NCI-H510A treated with DMSO at 0.1 percent for 48 hours (cell line): ENCODE measurements around the gene NCKIPSD.

Experiments used
- DNase-seq: peaks from one replicate; lab custom pipeline; 2025; lab: John Stamatoyannopoulos, UW

NCKIPSD gene

GRCh38 chr3:48647714-48648113 is 38.0 kb downstream of the NCKIPSD start:
- DNase-seq, result no peak

DNA sequence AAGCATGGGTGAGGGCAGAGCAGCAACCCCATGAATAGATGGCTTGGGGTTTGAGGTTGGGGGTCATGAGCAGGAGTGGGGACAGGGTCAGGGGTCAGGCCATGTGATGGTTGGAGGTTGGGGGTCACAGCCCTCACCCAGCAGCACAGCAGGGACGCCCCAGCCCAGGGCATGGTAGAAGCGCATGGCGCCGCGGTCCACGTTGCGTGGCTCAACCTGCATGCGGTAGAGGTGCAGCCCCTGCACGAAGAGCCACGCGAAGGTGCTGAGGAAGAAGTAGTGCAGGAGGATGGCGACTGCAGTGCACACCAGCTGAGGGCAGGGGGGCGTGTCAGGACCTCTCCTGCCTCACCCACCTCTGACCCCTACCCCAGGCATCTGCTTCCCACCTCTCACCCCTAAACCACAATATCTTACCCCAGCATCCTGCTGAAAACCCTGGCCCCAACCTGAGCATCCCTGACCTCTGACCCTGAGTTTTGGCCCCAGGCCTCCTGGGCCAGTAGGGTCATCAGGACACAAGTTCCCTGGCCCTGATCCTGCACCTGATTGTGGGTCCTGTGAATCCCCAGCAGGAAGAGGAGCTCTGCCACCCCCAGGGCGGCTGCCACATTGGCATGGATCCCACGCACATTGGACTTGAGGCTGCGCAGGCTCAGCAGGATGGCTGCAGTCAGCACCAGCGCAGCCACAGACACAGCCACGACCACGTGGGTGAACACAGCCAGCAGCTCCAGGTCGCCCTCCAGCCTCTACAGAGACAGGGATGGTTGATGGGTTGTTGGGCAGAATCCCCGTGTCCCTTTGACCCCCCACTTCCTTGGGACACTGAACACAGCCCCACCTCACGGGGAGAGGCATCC is 40.6 kb downstream of the NCKIPSD start:
- no peak for DNase-seq

GRCh38 chr3:48642605-48643004 is 43.1 kb downstream of the NCKIPSD start:
- no peak for DNase-seq

DNA sequence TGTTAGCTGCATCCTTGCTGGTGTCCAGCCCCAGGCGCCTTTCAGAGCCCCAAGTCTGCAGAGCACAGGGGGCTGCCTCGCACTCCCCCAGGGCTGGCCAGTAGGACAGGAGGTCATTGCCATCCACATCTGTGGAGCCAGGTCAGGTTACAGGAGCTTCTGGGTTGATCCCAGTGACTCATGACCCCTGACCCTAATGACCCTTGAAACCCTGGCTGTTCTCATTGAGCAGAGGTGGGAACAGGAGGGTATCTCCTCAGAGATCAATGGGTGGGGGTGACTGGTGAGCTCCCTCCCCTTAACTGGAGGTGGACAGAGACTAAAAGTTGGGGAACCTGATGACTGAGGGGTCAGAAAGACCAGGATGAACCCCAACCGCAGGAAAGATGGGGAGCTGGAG is 44.3 kb downstream of the NCKIPSD start:
- no peak for DNase-seq

GRCh38 chr3:48639944-48640606 is 45.6 kb downstream of the NCKIPSD start:
- DNase-seq, result no peak

DNA sequence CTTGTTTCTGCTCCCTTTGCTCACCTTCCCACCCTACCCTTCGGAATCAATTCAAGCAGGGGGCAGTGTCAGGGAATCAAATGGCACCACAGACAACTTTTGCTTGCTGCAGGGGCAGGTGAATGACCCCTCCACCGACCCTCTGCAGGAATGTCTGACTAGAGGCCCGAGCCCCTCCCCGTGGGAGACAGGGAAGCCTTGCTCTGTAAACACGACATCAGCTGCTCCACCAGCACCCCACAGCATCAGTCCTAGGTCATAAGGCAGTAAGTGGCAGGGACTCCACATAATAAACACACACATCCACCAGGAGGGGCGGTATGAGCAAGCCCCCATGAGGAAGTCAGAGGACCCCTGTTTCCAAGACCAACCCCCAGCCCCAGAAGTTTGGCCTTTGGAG is 48.4 kb downstream of the NCKIPSD start:
- DNase-seq, result no peak

DNA sequence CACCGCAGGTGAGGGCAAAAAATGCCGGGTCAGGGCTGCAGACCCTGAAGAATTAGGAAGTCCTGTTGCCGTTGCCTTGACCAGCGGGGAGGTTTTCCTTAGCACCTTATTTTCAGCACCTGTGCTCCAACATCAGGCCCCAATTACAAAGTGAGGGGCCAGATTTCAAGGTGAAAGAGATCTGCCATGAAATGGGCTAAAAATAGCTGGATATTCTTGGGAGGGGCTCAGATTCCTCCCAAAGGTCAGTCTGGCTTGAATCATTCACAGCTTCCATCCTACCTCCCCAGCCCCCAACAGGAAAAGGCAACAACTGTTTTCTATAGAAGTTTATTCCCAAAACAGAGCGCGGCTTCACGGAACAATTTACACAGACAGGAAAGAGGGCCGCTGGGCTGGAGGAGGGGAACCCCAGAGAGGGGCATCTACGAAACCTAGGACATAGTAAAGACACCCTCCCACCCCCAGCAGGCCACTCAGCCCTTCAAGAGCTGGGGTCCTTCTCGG is 49.5 kb downstream of the NCKIPSD start:
- DNase-seq, result no peak

DNA sequence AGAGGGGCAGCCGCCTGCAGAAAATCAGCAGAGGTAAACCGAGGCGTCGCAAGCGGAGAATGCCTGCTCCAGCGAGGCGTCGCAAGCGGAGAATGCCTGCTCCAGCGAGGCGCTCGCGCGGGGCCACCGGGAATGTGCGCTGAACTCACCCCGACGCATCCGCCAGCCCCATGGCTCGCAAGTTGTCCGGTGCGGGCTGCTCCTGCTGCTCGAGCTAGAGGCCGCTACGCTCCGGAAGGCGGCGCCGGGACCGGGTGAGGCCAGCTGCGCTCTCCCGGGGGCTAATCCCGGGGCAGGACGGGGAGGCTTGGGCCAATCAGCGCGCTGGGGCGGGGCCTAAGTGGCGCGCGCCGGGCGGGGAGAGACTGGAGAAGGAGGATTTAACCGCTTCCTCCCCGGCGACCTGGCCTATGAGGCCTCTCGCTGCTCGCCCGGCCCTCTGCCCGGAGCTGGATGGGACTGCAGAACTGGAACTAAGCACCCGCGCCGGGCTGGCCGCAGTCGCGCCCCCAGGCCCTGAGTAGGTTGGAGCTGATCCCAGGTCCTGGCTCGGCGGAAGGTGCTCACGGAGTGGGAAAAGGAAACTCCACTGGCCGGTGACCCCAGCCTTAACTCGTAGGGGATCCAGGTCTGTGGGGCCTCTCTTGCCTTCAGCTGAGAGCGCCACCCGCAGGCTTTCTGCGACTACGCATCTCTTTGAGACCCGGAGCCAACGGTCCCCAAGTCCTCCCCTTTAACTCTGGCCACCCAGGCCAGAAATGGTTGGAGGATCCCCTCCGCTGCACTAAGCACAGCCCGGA is 50.3 kb downstream of the NCKIPSD start, which contains the start of gene SLC26A6:
TSS of gene SLC26A6 (minus strand) at position 240 of the 800 bp plus-strand sequence. CDS start at position 172, 68 bp downstream.
- DNase-seq, result peak; percentile 78

GRCh38 chr3:48634661-48635221 is 51.0 kb downstream of the NCKIPSD start:
- no peak for DNase-seq

- no peak for DNase-seq
These were observed 52.0 kb downstream of the NCKIPSD start for GRCh38 chr3:48633743-48634142.

- DNase-seq, result no peak
These were observed 52.5 kb downstream of the NCKIPSD start for GRCh38 chr3:48633256-48633655.

DNA sequence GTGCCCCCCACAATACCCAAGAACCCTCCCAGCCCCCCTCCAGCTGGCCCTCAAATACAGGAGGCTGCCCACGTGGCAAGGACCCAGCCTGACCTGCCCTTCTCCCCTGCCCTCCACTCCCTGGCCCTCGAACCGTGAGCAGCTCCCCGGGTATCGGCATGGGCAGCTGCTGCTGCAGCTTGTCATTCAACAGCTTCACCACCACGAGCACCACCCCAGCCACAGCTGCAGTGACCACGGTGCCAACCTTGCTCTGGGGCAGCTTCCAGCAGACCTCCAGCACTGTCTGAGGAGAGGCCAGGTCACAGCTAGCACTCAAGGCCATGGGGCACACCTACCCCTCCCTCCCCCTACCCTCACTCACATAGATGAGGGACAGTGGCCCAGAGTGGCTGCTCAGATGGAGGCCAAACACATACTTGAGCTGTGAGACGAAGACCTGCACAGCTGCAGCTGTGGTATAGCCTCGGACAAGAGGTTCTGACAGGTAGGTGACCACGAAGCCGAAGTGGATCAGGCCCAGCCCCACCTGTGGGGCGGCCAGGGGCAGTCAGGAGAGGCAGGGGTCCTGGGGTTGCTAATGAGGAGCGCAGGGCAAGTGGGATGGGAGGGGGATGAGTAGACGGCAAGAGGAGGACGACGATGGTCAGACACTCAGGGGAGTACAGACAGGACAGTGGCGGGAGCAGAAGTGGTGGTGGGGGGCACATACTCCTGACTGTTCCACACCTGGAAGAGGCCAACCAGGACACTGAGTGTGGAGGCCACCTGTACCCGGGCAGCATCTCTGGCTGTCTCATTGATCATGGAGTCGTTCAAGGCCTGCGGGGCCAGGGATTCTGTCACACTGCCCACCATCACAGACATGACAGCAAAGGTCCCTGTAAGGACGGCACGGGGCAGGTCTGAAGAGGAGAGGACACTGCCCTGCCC is 53.9 kb downstream of the NCKIPSD start:
- no peak for DNase-seq

DNA sequence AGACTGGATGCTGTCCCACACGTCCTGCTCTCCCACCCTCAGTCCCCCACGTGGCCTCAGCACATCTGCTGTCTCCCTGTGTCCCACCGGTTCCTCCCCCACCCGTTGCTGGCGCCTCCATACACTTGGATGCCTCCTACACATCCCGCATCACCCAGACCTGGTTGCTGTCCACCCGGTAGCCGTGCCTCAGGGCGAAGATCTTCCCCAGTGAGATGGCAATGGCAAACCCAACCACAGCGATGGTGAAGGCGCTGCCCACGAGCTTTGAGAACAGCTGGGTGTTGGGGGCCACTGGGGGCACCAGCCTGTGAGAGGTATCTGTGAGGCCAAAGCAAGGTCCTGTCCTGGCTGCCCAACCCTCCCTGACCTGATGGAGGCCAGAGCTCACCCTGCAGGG is 54.9 kb downstream of the NCKIPSD start:
- no peak for DNase-seq

DNA sequence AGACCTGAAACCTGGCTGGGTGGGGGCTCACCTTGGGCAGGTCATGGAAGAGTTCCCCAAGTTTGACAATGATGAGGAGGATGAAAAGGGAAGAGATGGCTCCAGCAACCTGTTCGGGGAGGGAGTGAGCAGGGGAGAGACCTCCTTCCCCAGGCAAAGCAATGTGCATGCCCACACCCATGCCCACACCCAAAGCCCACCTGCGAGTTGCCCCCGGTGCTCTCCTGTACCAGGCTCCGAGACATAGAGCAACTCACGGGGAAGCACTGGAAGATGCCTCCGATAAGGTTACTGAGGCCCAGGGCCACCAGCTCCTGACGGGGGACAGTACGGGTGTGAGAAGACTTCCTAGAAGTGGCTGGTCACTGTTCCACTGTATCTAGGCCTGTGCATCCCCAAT is 55.3 kb downstream of the NCKIPSD start:
- no peak for DNase-seq

DNA sequence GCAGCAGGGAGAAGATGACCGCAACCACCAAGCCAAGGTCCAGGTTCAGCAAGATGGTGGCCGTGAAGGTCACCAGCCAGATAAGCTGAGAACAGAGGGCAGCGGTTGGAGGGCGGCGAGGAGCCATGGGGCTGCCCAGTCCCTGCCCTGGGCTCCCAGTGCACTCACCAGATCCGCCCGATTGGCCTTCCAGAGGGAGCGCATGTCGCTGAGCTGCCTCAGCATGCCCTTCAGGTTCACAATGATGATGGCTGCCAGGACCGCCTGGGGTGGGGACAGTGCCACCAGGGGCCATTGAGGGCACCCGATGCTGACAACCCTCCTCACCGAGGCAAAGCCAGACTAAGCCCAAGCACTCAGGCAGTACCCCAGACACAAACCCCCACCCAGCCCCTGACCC is 55.8 kb downstream of the NCKIPSD start:
- DNase-seq, result no peak

DNA sequence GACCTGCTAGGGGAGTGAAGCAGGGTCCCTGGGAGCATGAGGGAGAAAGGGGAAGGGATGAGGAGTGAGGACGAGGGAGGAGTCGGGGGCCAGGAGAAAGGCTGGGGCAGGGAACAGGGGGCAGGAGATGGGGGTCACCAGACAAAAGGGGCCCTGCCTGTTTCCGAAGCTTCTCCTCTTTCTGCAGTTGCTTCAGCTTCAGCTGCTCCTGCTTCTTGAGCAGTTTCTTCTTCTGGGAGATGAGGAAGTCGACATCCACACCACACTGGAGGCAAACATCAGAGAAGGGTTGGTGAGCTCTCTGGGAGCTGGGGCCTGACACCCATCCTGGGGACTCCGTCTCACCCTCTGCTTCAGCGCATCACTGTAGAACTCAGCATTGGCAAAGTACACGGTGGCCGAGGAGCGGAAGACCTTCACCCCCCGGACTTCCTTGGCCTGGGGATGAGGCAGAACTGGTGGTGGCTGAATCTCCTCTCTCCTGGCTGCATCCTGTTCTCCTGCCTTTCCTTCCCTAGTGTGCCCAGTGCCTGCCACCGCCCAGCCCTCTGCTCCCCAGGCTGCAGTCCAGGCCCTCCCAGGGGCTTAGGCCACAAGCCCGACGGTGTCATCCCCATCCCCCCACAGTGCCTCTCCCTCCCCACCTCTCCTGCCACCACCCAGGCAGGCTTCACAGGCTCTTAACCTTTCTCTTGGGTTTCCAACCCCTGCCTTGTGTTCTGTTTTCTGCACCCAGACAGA is 57.3 kb downstream of the NCKIPSD start:
- no peak for DNase-seq

GRCh38 chr3:48625600-48625999 is 60.1 kb downstream of the NCKIPSD start:
- DNase-seq, result no peak

DNA sequence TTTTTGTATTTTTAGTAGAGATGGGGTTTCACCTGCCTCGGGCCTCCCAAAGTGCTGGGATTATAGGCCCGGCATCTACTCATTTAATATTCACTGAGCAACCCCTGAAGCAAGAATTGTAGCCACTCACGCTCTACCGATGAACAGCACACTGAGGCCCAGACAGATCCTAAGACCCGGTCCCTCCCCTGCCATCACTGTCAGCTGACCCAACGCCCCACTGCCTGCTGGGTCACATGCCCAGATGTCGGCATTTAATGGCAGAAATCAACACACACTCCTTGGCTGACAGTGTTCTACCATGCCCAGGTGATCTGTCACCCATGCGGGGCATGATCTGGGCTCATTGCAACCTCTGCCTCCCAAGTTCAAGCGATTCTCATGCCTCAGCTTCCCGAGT is 60.9 kb downstream of the NCKIPSD start:
- DNase-seq, result no peak

DNA sequence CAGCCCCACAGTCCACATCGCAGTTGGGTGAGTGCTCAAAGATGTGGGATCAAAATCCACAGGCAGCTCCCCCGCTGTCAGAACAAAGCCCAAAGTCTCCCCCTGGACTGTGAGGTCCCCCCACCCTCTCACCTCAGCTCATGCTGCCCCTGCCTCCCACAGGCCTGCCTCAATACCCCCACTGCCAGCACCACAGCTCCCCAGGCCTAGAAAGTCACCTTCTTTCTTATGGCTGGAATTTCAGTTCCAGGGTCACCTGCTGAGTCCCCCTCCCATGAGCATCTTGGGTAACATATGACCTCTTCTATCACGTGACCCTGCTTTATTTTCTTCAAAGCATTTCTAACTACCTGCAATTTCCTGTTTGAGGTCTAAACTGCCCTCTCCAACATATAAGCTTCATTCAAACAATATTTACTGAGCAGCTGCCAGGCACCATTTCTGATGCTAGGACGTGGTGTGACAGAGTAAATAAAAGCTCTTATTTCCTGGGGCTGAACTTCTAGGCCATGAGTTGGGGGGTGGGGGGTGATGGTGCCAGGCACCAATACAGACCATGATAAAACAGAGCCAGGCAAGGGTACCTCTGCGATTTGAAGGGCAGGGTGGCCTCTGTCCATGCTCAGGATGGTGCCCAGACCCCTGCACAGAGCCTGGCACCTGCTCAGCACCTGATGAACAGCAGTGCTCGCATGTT is 61.7 kb downstream of the NCKIPSD start:
- DNase-seq, result peak; percentile 79
